K562 (cell line): Measurements from ENCODE around the gene APOL4.

ENCODE experiments used
- ATF3 ChIP-seq, 2 experiments: fragments of 450-650 bp in 1 of 2; sonication (generic) in 1 of 2; formaldehyde crosslinking in 1 of 2; IDR thresholded peaks in 1 of 2; conservative IDR thresholded peaks in 1 of 2; 2 replicates each; pipeline versions ENCODE4 v1.6.1 to v1.8.1; 2016 to 2023; ENCODE audit warnings: mild to moderate bottlenecking in 2 of 2, moderate library complexity in 2 of 2, inconsistent platforms in 1 of 2, missing genetic modification reagents in 1 of 2
- CTCF ChIP-seq, 3 experiments: IDR thresholded peaks in 2 of 3; conservative IDR thresholded peaks in 1 of 3; 2 replicates each; pipeline ENCODE4 v1.5.1; 2011 to 2012; ENCODE audit warnings: low read length in 3 of 3, mild to moderate bottlenecking in 3 of 3, control low read depth in 2 of 3, improper control_type of control experiment in 1 of 3, inconsistent platforms in 1 of 3, low read depth in 1 of 3, mixed read lengths in 1 of 3, moderate library complexity in 1 of 3; ENCODE audit not compliant: insufficient read depth in 2 of 3
- DPF2 ChIP-seq: fragments of 450-650 bp; IDR thresholded peaks from 2 replicates; pipeline ENCODE4 v1.6.1; 2016
- EZH2 ChIP-seq: IDR thresholded peaks from 2 replicates; pipeline ENCODE4 v1.6.1; 2012; ENCODE audit warnings: low read depth, mild to moderate bottlenecking, inconsistent platforms, low read length, borderline replicate concordance
- GTF2F1 ChIP-seq: IDR thresholded peaks from 2 replicates; pipeline ENCODE4 v1.6.1; 2011; ENCODE audit warnings: low read depth, low read length, improper control_type of control experiment
- ILF3 ChIP-seq: fragments of 450-650 bp; IDR thresholded peaks from 2 replicates; pipeline ENCODE4 v1.6.1; 2018; ENCODE audit warnings: antibody characterized with exemption, mild to moderate bottlenecking, moderate library complexity, borderline replicate concordance
- JUND ChIP-seq, 2 experiments: IDR thresholded peaks; 2 replicates in 1 of 2; 3 replicates in 1 of 2; pipeline ENCODE4 v1.6.1; 2011; ENCODE audit warnings: borderline replicate concordance in 2 of 2, low read depth in 2 of 2, low read length in 2 of 2, improper control_type of control experiment in 1 of 2, missing biosample characterization in 1 of 2, missing genetic modification characterization in 1 of 2, missing genetic modification reagents in 1 of 2
- NR1H2 ChIP-seq: sonication (generic); formaldehyde crosslinking; IDR thresholded peaks from 2 replicates; pipeline ENCODE4 v1.4.0; 2020; ENCODE audit warnings: mild to moderate bottlenecking, missing genetic modification reagents
- POLR2A ChIP-seq: fragments of 450-650 bp; conservative IDR thresholded peaks from 2 replicates; pipeline ENCODE4 v1.6.1; 2016
- RNF219 ChIP-seq: fragments of 250-450 bp; sonication (Bioruptor Pico); IDR thresholded peaks from 2 replicates; pipeline ENCODE4 v1.5.0; 2022; ENCODE audit warnings: mild to moderate bottlenecking
- SRSF9 ChIP-seq: fragments of 200-400 bp; formaldehyde crosslinking; IDR thresholded peaks from 2 replicates; pipeline ENCODE4 v1.6.1; 2017; ENCODE audit warnings: low read depth, low read length, borderline replicate concordance
- STAT6 ChIP-seq: sonication (generic); formaldehyde crosslinking; IDR thresholded peaks from 2 replicates; pipeline ENCODE4 v1.8.1; 2023; ENCODE audit warnings: mild to moderate bottlenecking, missing genetic modification reagents
- TRIM24 ChIP-seq, 2 experiments: fragments of 450-650 bp; IDR thresholded peaks; 2 replicates each; pipeline ENCODE4 v1.6.1; 2016

- TF ChIP-seq GTF2F1 (no peak), RNF219 (no peak), CTCF (IDR thresholded peaks at IDR 0.05 in 2 of 3, conservative IDR thresholded peaks at IDR 0.05 in 1 of 3; ENCODE audit: insufficient read depth in 2 of 3, low read depth in 1 of 3, low read length in 3 of 3) (no peak), DPF2 (no peak), JUND (IDR thresholded peaks at IDR 0.05; ENCODE audit: borderline replicate concordance, low read depth, low read length) (no peak), JUND (tag; IDR thresholded peaks at IDR 0.05; ENCODE audit: borderline replicate concordance, low read depth, low read length) (no peak), STAT6 (CRISPR knock-in tag) (no peak), ILF3 (no peak), EZH2 (no peak), SRSF9 (no peak), ATF3 (IDR thresholded peaks at IDR 0.05) (no peak), ATF3 (CRISPR knock-in tag; conservative IDR thresholded peaks at IDR 0.05) (no peak), POLR2A (no peak), NR1H2 (CRISPR knock-in tag) (no peak), TRIM24 (IDR thresholded peaks at IDR 0.05) (no peak)
Observed at GRCh38 chr22:36213586-36213985, 12.0 kb upstream of the APOL4 start.
